RKO (cell line): ENCODE measurements around the gene PTGS1.
"Not testable (repeated sequence)": the region's sequence is repeated elsewhere in the genome, so short reads cannot be mapped to it uniquely, and the experiment has no call there.

Experiments used
- DNase-seq: peaks from one replicate; pipeline ENCODE4 v3.0.0-alpha.2; 2016; ENCODE audit warnings: low spot score

PTGS1 gene

GRCh38 chr9:122370869-122371755, at the start of gene PTGS1:
PTGS1 (plus strand) TSS chr9:122371024; CDS start chr9:122371085, 61 bp downstream.
- no peak for DNase-seq

GRCh38 chr9:122322553-122322952, 48.3 kb upstream of the PTGS1 start:
- no peak for DNase-seq

- DNase-seq, result not testable (repeated sequence)
These were observed 46.2 kb upstream of the PTGS1 start for GRCh38 chr9:122324665-122325064.

- DNase-seq, result no peak
These were observed 45.7 kb upstream of the PTGS1 start for GRCh38 chr9:122325124-122325523.

GRCh38 chr9:122327175-122327574, 43.6 kb upstream of the PTGS1 start:
- DNase-seq, result no peak

- DNase-seq, result no peak
These were observed 41.2 kb upstream of the PTGS1 start for GRCh38 chr9:122329597-122329996.

- DNase-seq, result not testable (repeated sequence)
These were observed 40.4 kb upstream of the PTGS1 start for GRCh38 chr9:122330466-122330865.

- DNase-seq, result no peak
These were observed 39.3 kb upstream of the PTGS1 start for GRCh38 chr9:122331523-122331927.

- DNase-seq, result no peak
These were observed 38.7 kb upstream of the PTGS1 start for GRCh38 chr9:122332083-122332482.

- DNase-seq, result no peak
These were observed 38.2 kb upstream of the PTGS1 start for GRCh38 chr9:122332644-122333043.

- no peak for DNase-seq
These were observed 37.5 kb upstream of the PTGS1 start for GRCh38 chr9:122333169-122333808.

GRCh38 chr9:122334916-122335315, 35.9 kb upstream of the PTGS1 start:
- no peak for DNase-seq

- DNase-seq, result no peak
These were observed 34.6 kb upstream of the PTGS1 start for GRCh38 chr9:122336189-122336588.

- DNase-seq, result no peak
These were observed 33.8 kb upstream of the PTGS1 start for GRCh38 chr9:122336866-122337555.

- DNase-seq, result no peak
These were observed 33.3 kb upstream of the PTGS1 start for GRCh38 chr9:122337556-122337929.

GRCh38 chr9:122338536-122338935, 32.3 kb upstream of the PTGS1 start:
- DNase-seq, result no peak

- DNase-seq, result no peak
These were observed 31.8 kb upstream of the PTGS1 start for GRCh38 chr9:122338994-122339393.

- DNase-seq, result no peak
These were observed 31.2 kb upstream of the PTGS1 start for GRCh38 chr9:122339579-122339978.

GRCh38 chr9:122340161-122340560, 30.7 kb upstream of the PTGS1 start:
- DNase-seq, result no peak

GRCh38 chr9:122342323-122343050, 28.3 kb upstream of the PTGS1 start:
- no peak for DNase-seq

GRCh38 chr9:122346478-122347347, 24.1 kb upstream of the PTGS1 start:
- DNase-seq, result peak; percentile 47
